Right atrium auricular region (tissue), 2 donors: Measurements from ENCODE around the gene FAM120A. TPM values are rescaled to one million over a fixed set of nuclear protein-coding genes. Genes with fewer than 3 reads are reported as not detected.

Source experiments
- DNase-seq: peaks from one replicate; pipeline ENCODE4 v3.0.0-alpha.2; 2019; ENCODE audit warnings: low spot score
- H3K27ac ChIP-seq, 2 donors: fragments of 200-600 bp; sonication (generic); 1 replicate in 1 of 2; 2 replicates in 1 of 2; pipeline ENCODE4 v1.5.1; 2016 to 2019
- H3K27me3 ChIP-seq, 2 donors: fragments of 200-600 bp; sonication (generic); one replicate each; pipeline versions ENCODE4 v1.5.1 to v1.6.0; 2017 to 2019
- H3K36me3 ChIP-seq: fragments of 200-600 bp; sonication (generic); one replicate; pipeline ENCODE4 v1.5.1; 2016
- H3K4me1 ChIP-seq, 2 donors: fragments of 200-600 bp; sonication (generic); one replicate each; pipeline versions ENCODE4 v1.5.1 to v1.6.0; 2017 to 2019
- H3K4me3 ChIP-seq, 2 donors: fragments of 200-600 bp; sonication (generic); 1 replicate in 1 of 2; 2 replicates in 1 of 2; pipeline ENCODE4 v1.5.1; 2017 to 2019; ENCODE audit warnings: mild to moderate bottlenecking in 1 of 2, moderate library complexity in 1 of 2
- H3K9me3 ChIP-seq, 2 donors: fragments of 200-600 bp; sonication (generic); one replicate each; pipeline ENCODE4 v1.5.1; 2019
- CTCF ChIP-seq, 2 donors: fragments of 200-600 bp; sonication (generic); IDR thresholded peaks; one replicate each; pipeline ENCODE4 v1.5.1; 2019; ENCODE audit warnings: antibody characterized with exemption in 2 of 2
- total RNA-seq, 2 donors: library from RNA; depleted of rRNA; stranded (reverse); fragments of >200 nt; gene quantifications; one replicate each; pipeline ENCODE4 v1.1.0, GENCODE V29; 2016

Gene FAM120A
- total RNA-seq, 2 donors from 2014 or later: 79.1 to 88.7 TPM

DNA sequence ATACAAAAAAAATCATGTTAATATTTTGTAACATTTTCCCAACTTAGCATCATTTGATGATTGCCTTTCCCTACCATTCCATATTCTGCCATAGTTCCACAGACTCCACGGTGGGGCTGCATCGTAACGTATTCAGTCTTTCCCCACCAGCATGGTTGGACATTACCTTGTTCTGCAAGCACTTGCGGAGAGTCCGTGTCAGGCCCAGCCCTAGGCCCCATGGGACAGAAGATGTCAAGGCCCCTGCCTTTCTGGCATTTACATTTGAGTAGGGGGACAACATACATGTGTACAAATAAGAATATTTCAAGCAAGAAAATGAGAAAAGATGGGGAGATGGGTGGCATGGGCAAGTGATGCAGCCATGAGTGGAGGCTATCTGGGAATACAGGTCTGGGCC, 116.7 kb downstream of the FAM120A start:
- no peaks in the 10 kb centered on the region for H3K27me3 ChIP-seq
- peaks cover 20% of the 10 kb centered on the region for H3K36me3 ChIP-seq
- H3K4me3 ChIP-seq: no peak overlapping the region
- H3K27ac ChIP-seq: no peak overlapping the region
- peak; percentile 51 for DNase-seq
- H3K4me1 ChIP-seq: peaks cover 0 to 15% of the 10 kb centered on the region in 2 donors
- no peak for TF ChIP-seq CTCF (IDR thresholded peaks at IDR 0.05)
- no peaks in the 10 kb centered on the region for H3K9me3 ChIP-seq

GRCh38 chr9:93569621-93570174, 118.2 kb downstream of the FAM120A start:
- peak; percentile 42 for DNase-seq
- H3K27me3 ChIP-seq: no peaks in the 10 kb centered on the region
- no peak for TF ChIP-seq CTCF (IDR thresholded peaks at IDR 0.05)
- no peaks in the 10 kb centered on the region for H3K9me3 ChIP-seq
- H3K4me3 ChIP-seq: no peak overlapping the region
- peaks cover 0 to 18% of the 10 kb centered on the region in 2 donors for H3K4me1 ChIP-seq
- H3K27ac ChIP-seq: no peak overlapping the region
- peaks cover 5% of the 10 kb centered on the region for H3K36me3 ChIP-seq

- no peak overlapping the region for H3K27ac ChIP-seq
- H3K9me3 ChIP-seq: no peaks in the 10 kb centered on the region
- no peak overlapping the region for H3K4me3 ChIP-seq
- TF ChIP-seq CTCF (IDR thresholded peaks at IDR 0.05): no peak
- no peaks in the 10 kb centered on the region for H3K27me3 ChIP-seq
- no peaks in the 10 kb centered on the region for H3K36me3 ChIP-seq
- H3K4me1 ChIP-seq: peaks cover 0 to 17% of the 10 kb centered on the region in 2 donors
- no peak for DNase-seq
Measured at GRCh38 chr9:93572221-93572620, 120.7 kb downstream of the FAM120A start.

DNA sequence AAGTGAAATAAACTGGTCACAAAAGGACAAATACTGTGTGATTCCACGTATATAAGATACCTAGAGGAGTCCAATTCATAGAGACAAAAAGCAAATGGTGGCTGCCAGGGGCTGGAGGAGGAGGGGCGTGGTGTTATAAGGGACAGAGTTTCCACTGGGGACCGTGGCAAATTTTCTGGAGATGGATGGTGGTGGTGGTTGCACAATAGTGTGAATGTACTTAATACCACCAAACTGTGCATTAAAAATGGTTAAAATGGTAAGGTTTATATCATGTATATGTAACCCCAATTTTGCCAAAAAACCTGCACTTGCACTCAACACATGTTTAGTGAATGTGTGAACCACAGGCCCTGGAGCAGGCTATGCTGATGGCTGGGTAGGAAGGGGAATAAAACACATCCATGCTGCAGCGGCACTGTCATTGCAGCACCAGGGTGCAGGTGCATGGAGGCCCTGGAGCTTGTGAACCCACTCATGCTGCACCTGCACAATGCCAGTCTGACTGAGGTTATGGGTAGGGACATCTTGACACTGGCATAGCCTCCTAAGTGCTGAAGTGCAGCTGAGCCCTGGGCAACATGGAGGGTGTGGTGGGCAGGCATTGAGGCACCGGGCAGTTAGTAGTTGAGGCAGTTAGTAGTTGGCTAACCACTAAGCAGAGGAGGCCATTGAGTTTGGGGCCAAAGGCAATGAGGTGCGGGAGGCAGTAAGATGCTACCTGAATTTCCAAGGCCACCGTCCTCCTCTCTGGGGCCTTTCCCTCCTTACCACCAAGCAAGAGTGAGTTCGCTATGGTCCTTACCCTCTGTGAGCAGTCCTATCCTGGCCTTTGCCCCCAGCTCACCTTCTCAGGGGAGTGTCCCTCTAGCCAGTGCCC, 121.4 kb downstream of the FAM120A start:
- no peaks in the 10 kb centered on the region for H3K27me3 ChIP-seq
- H3K27ac ChIP-seq: no peak overlapping the region
- no peaks in the 10 kb centered on the region for H3K36me3 ChIP-seq
- no peak overlapping the region for H3K4me3 ChIP-seq
- peak; percentile 50 for DNase-seq
- H3K4me1 ChIP-seq: peaks cover 0 to 17% of the 10 kb centered on the region in 2 donors
- H3K9me3 ChIP-seq: no peaks in the 10 kb centered on the region
- no peak for TF ChIP-seq CTCF (IDR thresholded peaks at IDR 0.05)

- DNase-seq: peak; percentile 47
- Histone ChIP-seq H3K4me3 (no peak overlapping the region), H3K36me3 (no peaks in the 10 kb centered on the region), H3K9me3 (no peaks in the 10 kb centered on the region), H3K27me3 (no peaks in the 10 kb centered on the region), H3K4me1 (peaks cover 0 to 23% of the 10 kb centered on the region in 2 donors), H3K27ac (no peak overlapping the region)
- TF ChIP-seq CTCF (IDR thresholded peaks at IDR 0.05): no peak
Measured at GRCh38 chr9:93573516-93573828, 122.0 kb downstream of the FAM120A start.
